Choroid plexus epithelial cell (primary cell): ENCODE measurements around the gene TFR2.

Experiments
- DNase-seq: peaks from one replicate; pipeline ENCODE4 v3.0.0-alpha.2; 2010; ENCODE audit warnings: low read depth
- H3K4me3 ChIP-seq: 2 replicates; pipeline ENCODE4 v1.5.1; 2011; ENCODE audit warnings: low read depth, mild to moderate bottlenecking, control low read depth, low read length, moderate library complexity
- CTCF ChIP-seq: conservative IDR thresholded peaks from 2 replicates; pipeline ENCODE4 v1.5.1; 2011; ENCODE audit warnings: low read depth, mild to moderate bottlenecking, control low read depth, inconsistent platforms, low read length, moderate library complexity

TFR2 gene

DNA sequence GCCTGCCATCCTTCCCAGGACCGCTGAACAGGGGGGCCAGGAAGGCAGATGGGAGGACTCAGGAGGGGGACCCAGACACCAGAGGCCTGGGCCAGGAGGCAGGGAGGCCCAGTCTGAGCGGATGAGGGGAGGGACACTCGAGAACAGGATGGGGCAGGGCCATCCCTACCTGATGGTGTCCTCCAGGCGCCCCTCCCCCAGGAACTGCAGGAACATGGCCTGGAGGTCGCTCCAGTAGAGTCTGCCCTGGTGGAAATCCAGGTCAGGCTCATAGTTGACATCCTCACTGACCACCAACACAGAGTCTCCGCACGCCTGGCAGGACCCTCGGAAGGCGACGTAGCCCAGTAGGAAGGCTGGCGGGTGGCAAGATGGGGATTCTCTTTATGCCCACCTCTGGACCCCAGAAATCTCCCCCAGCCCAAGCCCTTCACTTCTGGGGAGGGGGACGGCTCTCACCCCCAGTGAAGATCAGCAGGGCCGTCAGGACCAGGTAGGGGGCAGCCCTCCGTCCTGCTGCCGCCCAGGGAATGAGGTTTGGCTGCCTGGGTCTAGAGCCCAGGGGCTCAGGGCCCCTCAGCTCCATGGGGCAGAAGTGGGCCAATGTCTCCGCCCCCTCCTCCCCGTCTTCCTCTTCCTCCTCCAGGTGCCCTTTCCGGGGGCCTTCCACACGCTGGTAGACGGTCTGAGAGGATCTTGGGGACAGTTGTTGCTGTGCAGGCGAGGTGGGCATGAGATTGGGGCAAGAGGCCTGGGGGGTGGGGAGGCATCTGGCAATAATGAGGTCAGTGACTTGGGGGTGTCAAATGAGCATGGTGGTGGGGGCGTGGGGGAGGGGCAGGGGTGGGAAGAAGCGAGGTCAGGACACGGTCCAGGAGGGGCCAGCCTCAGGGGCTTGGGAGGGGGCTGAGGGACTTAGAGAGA is 573 bp downstream of the TFR2 start:
- H3K4me3 ChIP-seq = no peak overlapping the region
- TF ChIP-seq CTCF = no peak
- no peak for DNase-seq

DNA sequence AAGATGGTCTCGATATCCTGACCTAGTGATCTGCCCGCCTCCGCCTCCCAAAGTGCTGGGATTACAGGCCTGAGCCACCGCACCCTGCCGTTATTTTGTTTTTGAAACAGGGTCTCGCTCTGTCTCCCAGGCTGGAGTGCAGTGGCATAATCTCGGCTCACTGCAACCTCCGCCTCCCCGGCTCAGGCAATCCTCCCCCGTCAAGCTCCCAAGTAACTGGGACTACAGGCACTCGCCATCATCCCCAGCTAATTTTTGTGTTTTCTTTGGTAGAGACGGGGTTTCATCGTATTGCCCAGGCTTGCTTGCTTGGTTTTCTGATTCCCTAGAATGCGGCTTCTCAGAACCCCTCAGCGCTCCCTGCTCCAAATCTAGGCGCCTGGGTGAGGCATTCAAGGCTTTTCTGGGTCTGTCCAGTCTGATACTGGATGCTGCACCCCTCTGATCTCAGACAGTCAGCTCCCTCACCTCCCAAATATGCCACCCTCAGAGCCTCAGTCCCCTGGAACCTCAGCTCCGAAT is 1.3 kb downstream of the TFR2 start:
- no peak for DNase-seq
- no peak for TF ChIP-seq CTCF
- H3K4me3 ChIP-seq = no peak overlapping the region

- peak; percentile 12 for DNase-seq
- TF ChIP-seq CTCF = peak; percentile 36
- peak overlapping the region; percentile 36 for H3K4me3 ChIP-seq
Observed at GRCh38 chr7:100632951-100633717, 8.2 kb downstream of the TFR2 start.

- TF ChIP-seq CTCF = no peak
- DNase-seq = no peak
- no peak overlapping the region for H3K4me3 ChIP-seq
Observed at GRCh38 chr7:100630066-100630465, 11.3 kb downstream of the TFR2 start.

- H3K4me3 ChIP-seq = no peak overlapping the region
- peak; percentile 64 for TF ChIP-seq CTCF
- peak; percentile 34 for DNase-seq
Observed at GRCh38 chr7:100629117-100629716, 12.1 kb downstream of the TFR2 start.

DNA sequence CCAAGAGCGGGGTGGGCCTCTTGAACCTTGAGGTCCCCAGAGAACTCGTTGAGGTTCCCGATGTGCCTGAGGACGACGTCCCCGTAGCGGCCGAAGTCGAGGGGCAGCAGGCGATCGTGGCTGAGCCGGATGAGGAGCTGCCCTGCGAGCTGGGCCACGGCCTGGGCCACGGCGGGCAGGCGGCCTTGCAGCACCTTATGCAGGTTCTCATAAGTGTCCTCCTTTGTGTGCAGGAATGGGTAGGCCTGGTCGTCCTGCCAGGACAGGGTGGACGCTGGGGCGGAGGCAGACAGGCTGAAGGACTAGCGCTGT is 14.2 kb downstream of the TFR2 start:
- no peak overlapping the region for H3K4me3 ChIP-seq

More for the DNA sequence above, 14.2 kb downstream of the TFR2 start:
- no peak for DNase-seq
- no peak for TF ChIP-seq CTCF
